GM23338 (cell line): ENCODE data around the gene TTC14. TPM values are rescaled to one million over a fixed set of nuclear protein-coding genes. Genes with fewer than 3 reads are reported as not detected.

ENCODE experiments used
- EZH2 ChIP-seq: fragments of 200-600 bp; sonication (generic); IDR thresholded peaks from one replicate; pipeline ENCODE4 v1.8.0; 2017; ENCODE audit warnings: antibody characterized with exemption, mild to moderate bottlenecking, low read depth; ENCODE audit not compliant: unreplicated experiment
- EZH2phosphoT487 ChIP-seq: fragments of 200-600 bp; sonication (generic); IDR thresholded peaks from one replicate; pipeline ENCODE4 v1.8.1; 2018; ENCODE audit warnings: antibody characterized with exemption; ENCODE audit not compliant: unreplicated experiment
- JUNB ChIP-seq: IDR thresholded peaks from one replicate; pipeline ENCODE4 v1.6.1; 2016; ENCODE audit warnings: antibody characterized with exemption; ENCODE audit not compliant: unreplicated experiment
- NANOG ChIP-seq: IDR thresholded peaks from 2 replicates; pipeline ENCODE4 v1.6.1; 2016; ENCODE audit warnings: antibody characterized with exemption, borderline replicate concordance
- POLR2AphosphoS5 ChIP-seq: IDR thresholded peaks from 2 replicates; pipeline ENCODE4 v1.6.1; 2016; ENCODE audit warnings: antibody characterized with exemption, low read depth
- STAT1 ChIP-seq: IDR thresholded peaks from one replicate; pipeline ENCODE4 v1.6.1; 2016; ENCODE audit warnings: antibody characterized with exemption; ENCODE audit not compliant: unreplicated experiment
- ZNF114 ChIP-seq: fragments of 250-450 bp; sonication (Bioruptor Pico); IDR thresholded peaks from 2 replicates; pipeline ENCODE4 v1.5.0; 2020; ENCODE audit warnings: mild to moderate bottlenecking, moderate library complexity
- ZNF331 ChIP-seq: fragments of 250-450 bp; sonication (Bioruptor Pico); IDR thresholded peaks from 2 replicates; pipeline ENCODE4 v1.5.0; 2020; ENCODE audit warnings: low read depth, mild to moderate bottlenecking, moderate library complexity
- polyA plus RNA-seq: library from polyadenylated mRNA; unstranded; fragments of >200 nt; fragmentation: Nextera tagmentation; extraction: Ambion mirVana; gene quantifications from 2 replicates; pipeline ENCODE4 v1.2.1, GENCODE V29; 2016
- total RNA-seq: library from RNA; depleted of rRNA; stranded (reverse); fragments of >200 nt; shearing (Covaris generic); gene quantifications from 2 replicates; pipeline ENCODE4 v1.2.3, GENCODE V29; 2014
- TF ChIP-seq, protein P1 (sequence below): fragments of 250-450 bp; sonication (Bioruptor Pico); IDR thresholded peaks from 2 replicates; pipeline ENCODE4 v1.5.0; 2020; ENCODE audit warnings: mild to moderate bottlenecking, moderate library complexity
- TF ChIP-seq, protein P2 (sequence below): IDR thresholded peaks from one replicate; pipeline ENCODE4 v1.6.1; 2018; ENCODE audit warnings: antibody characterized with exemption; ENCODE audit not compliant: unreplicated experiment

TTC14 gene
- total and polyA plus RNA-seq, 2 experiments from 2014 or later: 20.0 to 22.1 TPM

DNA sequence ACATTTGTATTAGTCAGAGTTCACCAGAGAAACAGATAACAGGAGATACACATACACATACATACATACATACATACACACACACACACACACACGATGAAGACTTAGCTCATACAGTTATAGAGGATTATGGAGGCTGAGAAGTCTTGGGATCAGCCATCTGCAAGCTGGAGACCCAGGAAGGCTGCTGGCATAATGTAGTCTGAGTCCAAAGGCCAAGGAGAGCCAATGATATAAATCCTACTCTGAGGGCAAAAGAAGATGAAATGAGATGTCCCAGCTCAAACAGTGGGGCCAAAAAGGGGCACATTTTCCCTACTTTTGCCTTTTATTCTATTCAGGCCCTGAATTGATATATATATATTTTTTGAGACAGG, 6.4 kb upstream of the TTC14 start (continued):
- TF ChIP-seq, protein P1, sequence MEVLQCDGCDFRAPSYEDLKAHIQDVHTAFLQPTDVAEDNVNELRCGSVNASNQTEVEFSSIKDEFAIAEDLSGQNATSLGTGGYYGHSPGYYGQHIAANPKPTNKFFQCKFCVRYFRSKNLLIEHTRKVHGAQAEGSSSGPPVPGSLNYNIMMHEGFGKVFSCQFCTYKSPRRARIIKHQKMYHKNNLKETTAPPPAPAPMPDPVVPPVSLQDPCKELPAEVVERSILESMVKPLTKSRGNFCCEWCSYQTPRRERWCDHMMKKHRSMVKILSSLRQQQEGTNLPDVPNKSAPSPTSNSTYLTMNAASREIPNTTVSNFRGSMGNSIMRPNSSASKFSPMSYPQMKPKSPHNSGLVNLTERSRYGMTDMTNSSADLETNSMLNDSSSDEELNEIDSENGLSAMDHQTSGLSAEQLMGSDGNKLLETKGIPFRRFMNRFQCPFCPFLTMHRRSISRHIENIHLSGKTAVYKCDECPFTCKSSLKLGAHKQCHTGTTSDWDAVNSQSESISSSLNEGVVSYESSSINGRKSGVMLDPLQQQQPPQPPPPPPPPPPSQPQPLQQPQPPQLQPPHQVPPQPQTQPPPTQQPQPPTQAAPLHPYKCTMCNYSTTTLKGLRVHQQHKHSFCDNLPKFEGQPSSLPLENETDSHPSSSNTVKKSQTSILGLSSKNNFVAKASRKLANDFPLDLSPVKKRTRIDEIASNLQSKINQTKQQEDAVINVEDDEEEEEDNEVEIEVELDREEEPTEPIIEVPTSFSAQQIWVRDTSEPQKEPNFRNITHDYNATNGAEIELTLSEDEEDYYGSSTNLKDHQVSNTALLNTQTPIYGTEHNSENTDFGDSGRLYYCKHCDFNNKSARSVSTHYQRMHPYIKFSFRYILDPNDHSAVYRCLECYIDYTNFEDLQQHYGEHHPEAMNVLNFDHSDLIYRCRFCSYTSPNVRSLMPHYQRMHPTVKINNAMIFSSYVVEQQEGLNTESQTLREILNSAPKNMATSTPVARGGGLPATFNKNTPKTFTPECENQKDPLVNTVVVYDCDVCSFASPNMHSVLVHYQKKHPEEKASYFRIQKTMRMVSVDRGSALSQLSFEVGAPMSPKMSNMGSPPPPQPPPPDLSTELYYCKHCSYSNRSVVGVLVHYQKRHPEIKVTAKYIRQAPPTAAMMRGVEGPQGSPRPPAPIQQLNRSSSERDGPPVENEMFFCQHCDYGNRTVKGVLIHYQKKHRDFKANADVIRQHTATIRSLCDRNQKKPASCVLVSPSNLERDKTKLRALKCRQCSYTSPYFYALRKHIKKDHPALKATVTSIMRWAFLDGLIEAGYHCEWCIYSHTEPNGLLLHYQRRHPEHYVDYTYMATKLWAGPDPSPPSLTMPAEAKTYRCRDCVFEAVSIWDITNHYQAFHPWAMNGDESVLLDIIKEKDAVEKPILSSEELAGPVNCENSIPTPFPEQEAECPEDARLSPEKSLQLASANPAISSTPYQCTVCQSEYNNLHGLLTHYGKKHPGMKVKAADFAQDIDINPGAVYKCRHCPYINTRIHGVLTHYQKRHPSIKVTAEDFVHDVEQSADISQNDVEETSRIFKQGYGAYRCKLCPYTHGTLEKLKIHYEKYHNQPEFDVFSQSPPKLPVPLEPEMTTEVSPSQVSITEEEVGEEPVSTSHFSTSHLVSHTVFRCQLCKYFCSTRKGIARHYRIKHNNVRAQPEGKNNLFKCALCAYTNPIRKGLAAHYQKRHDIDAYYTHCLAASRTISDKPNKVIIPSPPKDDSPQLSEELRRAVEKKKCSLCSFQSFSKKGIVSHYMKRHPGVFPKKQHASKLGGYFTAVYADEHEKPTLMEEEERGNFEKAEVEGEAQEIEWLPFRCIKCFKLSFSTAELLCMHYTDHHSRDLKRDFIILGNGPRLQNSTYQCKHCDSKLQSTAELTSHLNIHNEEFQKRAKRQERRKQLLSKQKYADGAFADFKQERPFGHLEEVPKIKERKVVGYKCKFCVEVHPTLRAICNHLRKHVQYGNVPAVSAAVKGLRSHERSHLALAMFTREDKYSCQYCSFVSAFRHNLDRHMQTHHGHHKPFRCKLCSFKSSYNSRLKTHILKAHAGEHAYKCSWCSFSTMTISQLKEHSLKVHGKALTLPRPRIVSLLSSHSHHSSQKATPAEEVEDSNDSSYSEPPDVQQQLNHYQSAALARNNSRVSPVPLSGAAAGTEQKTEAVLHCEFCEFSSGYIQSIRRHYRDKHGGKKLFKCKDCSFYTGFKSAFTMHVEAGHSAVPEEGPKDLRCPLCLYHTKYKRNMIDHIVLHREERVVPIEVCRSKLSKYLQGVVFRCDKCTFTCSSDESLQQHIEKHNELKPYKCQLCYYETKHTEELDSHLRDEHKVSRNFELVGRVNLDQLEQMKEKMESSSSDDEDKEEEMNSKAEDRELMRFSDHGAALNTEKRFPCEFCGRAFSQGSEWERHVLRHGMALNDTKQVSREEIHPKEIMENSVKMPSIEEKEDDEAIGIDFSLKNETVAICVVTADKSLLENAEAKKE: no peak
- TF ChIP-seq, protein P2, sequence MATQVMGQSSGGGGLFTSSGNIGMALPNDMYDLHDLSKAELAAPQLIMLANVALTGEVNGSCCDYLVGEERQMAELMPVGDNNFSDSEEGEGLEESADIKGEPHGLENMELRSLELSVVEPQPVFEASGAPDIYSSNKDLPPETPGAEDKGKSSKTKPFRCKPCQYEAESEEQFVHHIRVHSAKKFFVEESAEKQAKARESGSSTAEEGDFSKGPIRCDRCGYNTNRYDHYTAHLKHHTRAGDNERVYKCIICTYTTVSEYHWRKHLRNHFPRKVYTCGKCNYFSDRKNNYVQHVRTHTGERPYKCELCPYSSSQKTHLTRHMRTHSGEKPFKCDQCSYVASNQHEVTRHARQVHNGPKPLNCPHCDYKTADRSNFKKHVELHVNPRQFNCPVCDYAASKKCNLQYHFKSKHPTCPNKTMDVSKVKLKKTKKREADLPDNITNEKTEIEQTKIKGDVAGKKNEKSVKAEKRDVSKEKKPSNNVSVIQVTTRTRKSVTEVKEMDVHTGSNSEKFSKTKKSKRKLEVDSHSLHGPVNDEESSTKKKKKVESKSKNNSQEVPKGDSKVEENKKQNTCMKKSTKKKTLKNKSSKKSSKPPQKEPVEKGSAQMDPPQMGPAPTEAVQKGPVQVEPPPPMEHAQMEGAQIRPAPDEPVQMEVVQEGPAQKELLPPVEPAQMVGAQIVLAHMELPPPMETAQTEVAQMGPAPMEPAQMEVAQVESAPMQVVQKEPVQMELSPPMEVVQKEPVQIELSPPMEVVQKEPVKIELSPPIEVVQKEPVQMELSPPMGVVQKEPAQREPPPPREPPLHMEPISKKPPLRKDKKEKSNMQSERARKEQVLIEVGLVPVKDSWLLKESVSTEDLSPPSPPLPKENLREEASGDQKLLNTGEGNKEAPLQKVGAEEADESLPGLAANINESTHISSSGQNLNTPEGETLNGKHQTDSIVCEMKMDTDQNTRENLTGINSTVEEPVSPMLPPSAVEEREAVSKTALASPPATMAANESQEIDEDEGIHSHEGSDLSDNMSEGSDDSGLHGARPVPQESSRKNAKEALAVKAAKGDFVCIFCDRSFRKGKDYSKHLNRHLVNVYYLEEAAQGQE: no peak
- TF ChIP-seq NANOG (no peak), JUNB (no peak), ZNF114 (no peak), EZH2phosphoT487 (no peak), STAT1 (no peak), POLR2AphosphoS5 (no peak), EZH2 (no peak), ZNF331 (CRISPR knock-in tag) (no peak)
